ENCODE results near the gene NOXRED1. TPM values are rescaled to one million over a fixed set of nuclear protein-coding genes. Genes with fewer than 3 reads are reported as not detected.

NOXRED1 gene
- total RNA-seq, 4 donors from 2014 or later: 0.38 to 0.47 (median 0.40) TPM; not detected in 1

DNA sequence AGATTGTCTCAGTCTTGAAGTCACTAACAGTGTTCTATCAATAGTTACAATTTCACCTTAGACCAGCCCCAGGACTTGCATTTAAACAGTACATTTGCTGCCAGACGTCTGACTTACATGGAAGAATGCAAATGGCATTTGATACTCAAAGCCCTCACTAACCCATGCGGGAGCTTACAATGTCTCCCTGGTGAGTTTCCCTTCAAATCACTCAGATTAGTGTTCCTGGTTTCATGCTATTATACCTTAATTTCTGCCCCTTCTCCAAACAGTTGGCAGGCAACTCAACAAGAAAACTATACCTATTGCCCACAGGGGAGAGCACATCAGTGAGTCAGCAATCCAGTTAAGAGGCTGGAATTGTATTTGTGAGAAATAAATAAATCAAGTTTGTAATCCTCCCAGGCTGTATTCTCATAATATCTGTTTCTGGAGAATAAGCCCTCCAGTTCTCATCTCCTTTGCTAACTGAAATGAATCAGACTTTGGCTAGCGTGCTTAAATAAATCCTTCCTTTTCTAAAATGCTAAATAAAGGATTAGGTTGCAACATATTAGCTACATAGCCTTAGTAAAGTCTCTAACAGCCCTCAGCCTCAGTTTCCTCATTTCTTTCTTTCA lies 78.8 kb downstream of the NOXRED1 start:
- DNase-seq (ENCODE audit: low spot score in 2 of 2): no peak
- peaks cover 40% of the 10 kb centered on the region for H3K36me3 ChIP-seq
- TF ChIP-seq EP300 (IDR thresholded peaks at IDR 0.05) (no peak), POLR2AphosphoS5 (IDR thresholded peaks at IDR 0.05) (no peak), POLR2A (IDR thresholded peaks at IDR 0.05) (no peak)
- TF ChIP-seq, protein P1, sequence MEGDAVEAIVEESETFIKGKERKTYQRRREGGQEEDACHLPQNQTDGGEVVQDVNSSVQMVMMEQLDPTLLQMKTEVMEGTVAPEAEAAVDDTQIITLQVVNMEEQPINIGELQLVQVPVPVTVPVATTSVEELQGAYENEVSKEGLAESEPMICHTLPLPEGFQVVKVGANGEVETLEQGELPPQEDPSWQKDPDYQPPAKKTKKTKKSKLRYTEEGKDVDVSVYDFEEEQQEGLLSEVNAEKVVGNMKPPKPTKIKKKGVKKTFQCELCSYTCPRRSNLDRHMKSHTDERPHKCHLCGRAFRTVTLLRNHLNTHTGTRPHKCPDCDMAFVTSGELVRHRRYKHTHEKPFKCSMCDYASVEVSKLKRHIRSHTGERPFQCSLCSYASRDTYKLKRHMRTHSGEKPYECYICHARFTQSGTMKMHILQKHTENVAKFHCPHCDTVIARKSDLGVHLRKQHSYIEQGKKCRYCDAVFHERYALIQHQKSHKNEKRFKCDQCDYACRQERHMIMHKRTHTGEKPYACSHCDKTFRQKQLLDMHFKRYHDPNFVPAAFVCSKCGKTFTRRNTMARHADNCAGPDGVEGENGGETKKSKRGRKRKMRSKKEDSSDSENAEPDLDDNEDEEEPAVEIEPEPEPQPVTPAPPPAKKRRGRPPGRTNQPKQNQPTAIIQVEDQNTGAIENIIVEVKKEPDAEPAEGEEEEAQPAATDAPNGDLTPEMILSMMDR (IDR thresholded peaks at IDR 0.05): no peak
- no peaks in the 10 kb centered on the region for H3K27me3 ChIP-seq
- H3K4me1 ChIP-seq: no peaks in the 10 kb centered on the region
- no peaks in the 10 kb centered on the region for H3K9me3 ChIP-seq
- no peak overlapping the region for H3K4me3 ChIP-seq
- H3K27ac ChIP-seq: no peak overlapping the region
- WGBS: 94% methylated on average over 3 of the region's 3 CpGs

Other genes with a start within 250 kb of the NOXRED1 start
- 10 to 100 TPM; 12.3 to 32.8 (median 19.9) TPM for gene TMEM63C, start 241.7 kb downstream of the NOXRED1 start, total RNA-seq
- not detected for gene NGB, start 152.3 kb downstream of the NOXRED1 start, total RNA-seq
- 10 to 100 TPM; 16.3 to 72.0 (median 19.4) TPM for gene POMT2, start 102.6 kb downstream of the NOXRED1 start, total RNA-seq
- 10 to 100 TPM; 26.1 to 41.1 (median 31.6) TPM for gene GSTZ1, start 102.5 kb downstream of the NOXRED1 start, total RNA-seq
- gene TMED8, start 46.4 kb downstream of the NOXRED1 start, total RNA-seq: 10 to 100 TPM in 1 of 4 donors, 1 to 10 TPM in 3; 5.3 to 11.2 (median 7.9) TPM
- under 1 TPM in 1 of 4 donors, not detected in 3; 0.93 TPM for gene SAMD15, start 46.1 kb downstream of the NOXRED1 start, total RNA-seq
- gene VIPAS39, start 34.1 kb upstream of the NOXRED1 start, total RNA-seq: 10 to 100 TPM; 11.7 to 21.6 (median 16.9) TPM
- gene AHSA1, start 34.6 kb upstream of the NOXRED1 start, total RNA-seq: 100 to 1,000 TPM in 1 of 4 donors, 10 to 100 TPM in 3; 62.8 to 124 (median 97.0) TPM
- gene ISM2, start 75.3 kb upstream of the NOXRED1 start, total RNA-seq: not detected
- gene SPTLC2, start 193.1 kb upstream of the NOXRED1 start, total RNA-seq: 10 to 100 TPM; 18.9 to 24.6 (median 22.8) TPM

Data from suprapubic skin (tissue), 4 donors.